BLaER1 (cell line): ENCODE measurements around the gene PIP5K1C.
A peak's percentile ranks its signal among the peaks of the same experiment; 100 is the strongest.

Experiments used
- H3K27ac ChIP-seq: shearing (Covaris generic); formaldehyde crosslinking; 2 replicates; pipeline ENCODE4 v1.8.1; 2022
- H3K27me3 ChIP-seq: shearing (Covaris generic); formaldehyde crosslinking; 2 replicates; pipeline ENCODE4 v1.8.1; 2022
- H3K36me3 ChIP-seq: shearing (Covaris generic); formaldehyde crosslinking; 2 replicates; pipeline ENCODE4 v1.8.1; 2022
- H3K4me1 ChIP-seq: shearing (Covaris generic); formaldehyde crosslinking; 2 replicates; pipeline ENCODE4 v1.8.1; 2022
- H3K4me2 ChIP-seq: shearing (Covaris generic); formaldehyde crosslinking; 2 replicates; pipeline ENCODE4 v1.8.1; 2022
- H3K4me3 ChIP-seq: shearing (Covaris generic); formaldehyde crosslinking; 2 replicates; pipeline ENCODE4 v1.8.1; 2022
- H3K9ac ChIP-seq: shearing (Covaris generic); formaldehyde crosslinking; 2 replicates; pipeline ENCODE4 v1.8.1; 2022
- H3K9me3 ChIP-seq: shearing (Covaris generic); formaldehyde crosslinking; 2 replicates; pipeline ENCODE4 v1.8.1; 2022
- H4K20me1 ChIP-seq: shearing (Covaris generic); formaldehyde crosslinking; 2 replicates; pipeline ENCODE4 v1.8.1; 2022
- Cebpa-rat ChIP-seq: shearing (Covaris generic); IDR thresholded peaks from 2 replicates; pipeline ENCODE4 v1.8.1; 2022

The PIP5K1C gene

DNA sequence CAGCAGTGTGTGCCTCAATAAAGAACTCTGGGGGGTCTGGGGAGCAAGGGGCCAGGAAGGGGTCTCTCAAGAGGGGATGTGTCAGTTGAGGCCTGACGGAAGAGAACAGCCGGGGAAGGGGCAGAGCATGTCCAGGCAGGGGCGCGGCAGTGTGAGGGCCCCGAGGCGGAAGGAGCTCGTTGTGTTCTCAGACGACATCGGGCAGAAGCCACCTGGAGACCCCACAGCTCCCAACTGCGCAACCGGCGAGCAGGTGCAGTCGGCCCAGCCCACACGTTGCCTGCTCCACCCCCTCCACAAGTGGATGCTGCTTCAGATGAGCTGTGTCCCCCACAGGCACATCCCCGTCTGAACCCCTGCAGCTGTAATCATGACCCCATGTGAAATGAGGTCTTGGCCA, 78.6 kb downstream of the PIP5K1C start:
- H3K36me3 ChIP-seq = peaks cover 53% of the 10 kb centered on the region

GRCh38 chr19:3620817-3621547, 79.3 kb downstream of the PIP5K1C start:
- no peak overlapping the region for H3K9ac ChIP-seq
- H4K20me1 ChIP-seq = peaks cover 79% of the 10 kb centered on the region
- H3K27ac ChIP-seq = no peak overlapping the region
- H3K9me3 ChIP-seq = no peaks in the 10 kb centered on the region
- peaks cover 55% of the 10 kb centered on the region for H3K4me1 ChIP-seq
- H3K27me3 ChIP-seq = no peaks in the 10 kb centered on the region
- no peak overlapping the region for H3K4me2 ChIP-seq
- H3K36me3 ChIP-seq = peaks cover 54% of the 10 kb centered on the region
- TF ChIP-seq Cebpa-rat = no peak
- H3K4me3 ChIP-seq = no peak overlapping the region

More for the DNA sequence above, 78.6 kb downstream of the PIP5K1C start:
- Histone ChIP-seq H3K4me1 (peaks cover 52% of the 10 kb centered on the region), H3K27me3 (no peaks in the 10 kb centered on the region), H3K9ac (no peak overlapping the region), H3K9me3 (no peaks in the 10 kb centered on the region), H4K20me1 (peaks cover 84% of the 10 kb centered on the region), H3K27ac (no peak overlapping the region), H3K4me2 (no peak overlapping the region), H3K4me3 (no peak overlapping the region)
- TF ChIP-seq Cebpa-rat = no peak

GRCh38 chr19:3620145-3620816, 80.0 kb downstream of the PIP5K1C start:
- Histone ChIP-seq H3K27ac (no peak overlapping the region), H4K20me1 (peaks cover 72% of the 10 kb centered on the region), H3K9ac (no peak overlapping the region), H3K4me2 (no peak overlapping the region), H3K4me3 (no peak overlapping the region), H3K4me1 (peaks cover 48% of the 10 kb centered on the region), H3K9me3 (no peaks in the 10 kb centered on the region), H3K36me3 (peaks cover 61% of the 10 kb centered on the region), H3K27me3 (no peaks in the 10 kb centered on the region)
- no peak for TF ChIP-seq Cebpa-rat

GRCh38 chr19:3619631-3620012, 80.6 kb downstream of the PIP5K1C start:
- H4K20me1 ChIP-seq = peaks cover 65% of the 10 kb centered on the region
- H3K4me3 ChIP-seq = no peak overlapping the region
- no peak overlapping the region for H3K9ac ChIP-seq
- H3K27me3 ChIP-seq = no peaks in the 10 kb centered on the region
- H3K4me1 ChIP-seq = peaks cover 41% of the 10 kb centered on the region
- no peaks in the 10 kb centered on the region for H3K9me3 ChIP-seq
- no peak overlapping the region for H3K27ac ChIP-seq
- TF ChIP-seq Cebpa-rat = no peak
- H3K36me3 ChIP-seq = peaks cover 67% of the 10 kb centered on the region
- H3K4me2 ChIP-seq = no peak overlapping the region

DNA sequence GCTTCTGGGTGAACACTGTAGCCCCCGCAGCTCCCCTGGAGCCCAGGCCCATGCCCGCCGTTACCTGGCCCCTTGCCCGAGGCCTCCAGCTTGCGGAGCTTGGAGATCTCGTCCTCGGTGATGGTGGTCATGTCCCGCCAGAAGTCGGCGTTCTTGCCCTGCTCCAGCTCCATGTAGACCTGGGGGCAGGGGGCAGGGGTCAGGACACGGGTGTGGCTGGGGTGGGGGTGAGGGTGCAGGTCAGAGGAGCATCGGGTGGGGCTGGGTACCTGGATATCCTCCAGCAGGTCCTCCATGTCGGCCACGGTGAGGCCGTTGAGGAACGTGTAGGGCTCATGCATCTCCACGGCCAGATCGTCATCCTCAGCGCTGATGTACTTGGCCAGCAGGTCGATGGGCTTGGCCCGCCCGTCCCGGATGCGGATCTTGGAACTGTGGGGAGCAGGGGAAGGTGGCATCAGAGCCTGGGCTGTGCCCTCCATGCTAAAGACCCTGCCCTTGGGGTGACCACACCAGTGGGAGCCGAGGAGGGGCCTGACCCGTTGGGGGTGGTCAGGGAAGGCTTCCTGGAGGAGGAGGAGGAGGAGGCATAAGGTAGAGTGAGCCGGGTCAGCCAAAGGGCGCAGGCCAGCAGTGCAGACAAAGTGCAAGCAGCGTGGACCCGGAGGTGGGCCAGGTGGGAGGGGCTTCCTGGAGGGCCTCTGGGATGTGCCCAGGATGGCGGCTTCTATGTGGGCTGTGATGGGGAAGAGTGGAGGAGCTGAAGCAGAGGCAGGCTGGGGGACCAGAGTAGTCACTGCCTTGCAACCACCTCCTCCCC, 81.2 kb downstream of the PIP5K1C start:
- Histone ChIP-seq H3K9me3 (no peaks in the 10 kb centered on the region), H3K36me3 (peaks cover 69% of the 10 kb centered on the region), H3K9ac (no peak overlapping the region; the same call in 1 of the 2 replicates), H3K4me1 (peaks cover 36% of the 10 kb centered on the region), H3K4me2 (peak overlapping the region; percentile 97), H3K4me3 (no peak overlapping the region), H3K27me3 (no peaks in the 10 kb centered on the region), H4K20me1 (peaks cover 59% of the 10 kb centered on the region), H3K27ac (no peak overlapping the region)
- no peak for TF ChIP-seq Cebpa-rat

GRCh38 chr19:3618144-3618810, 82.0 kb downstream of the PIP5K1C start:
- no peak for TF ChIP-seq Cebpa-rat
- Histone ChIP-seq H3K4me2 (peak overlapping the region; percentile 97), H3K27me3 (no peaks in the 10 kb centered on the region), H3K4me3 (peak overlapping the region; percentile 55), H3K9me3 (no peaks in the 10 kb centered on the region), H3K27ac (peak overlapping the region; percentile 20; the same call in 1 of the 2 replicates), H4K20me1 (peaks cover 52% of the 10 kb centered on the region), H3K4me1 (peaks cover 43% of the 10 kb centered on the region), H3K36me3 (peaks cover 69% of the 10 kb centered on the region), H3K9ac (peak overlapping the region; percentile 54; the same call in 1 of the 2 replicates)

DNA sequence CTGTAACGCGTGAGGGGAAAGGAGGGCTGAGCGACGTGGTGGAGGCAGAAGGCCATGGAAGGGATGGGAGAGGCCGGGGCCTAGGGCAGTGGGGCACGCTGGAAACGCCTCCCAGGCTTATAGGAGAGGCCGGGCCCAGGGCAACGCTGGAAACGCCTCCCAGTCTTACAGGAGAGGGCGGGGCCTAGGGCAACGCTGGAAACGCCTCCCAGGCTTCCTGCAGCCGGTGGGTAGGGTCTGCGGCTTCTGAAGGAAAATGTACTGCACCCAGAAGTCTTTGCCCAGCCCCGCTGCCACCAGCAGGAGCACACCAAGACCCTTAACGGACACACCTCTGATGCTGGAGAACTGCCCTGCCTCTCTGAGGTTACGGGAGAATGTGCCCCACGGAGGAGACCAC, 82.8 kb downstream of the PIP5K1C start:
- no peaks in the 10 kb centered on the region for H3K9me3 ChIP-seq
- H3K36me3 ChIP-seq = peaks cover 69% of the 10 kb centered on the region
- H3K27me3 ChIP-seq = no peaks in the 10 kb centered on the region
- peaks cover 46% of the 10 kb centered on the region for H4K20me1 ChIP-seq
- peak overlapping the region; percentile 97 for H3K4me2 ChIP-seq
- no peak for TF ChIP-seq Cebpa-rat
- peak overlapping the region; percentile 54 for H3K9ac ChIP-seq
- peak overlapping the region; percentile 55 for H3K4me3 ChIP-seq
- H3K27ac ChIP-seq = peak overlapping the region; percentile 20; the same call in 1 of the 2 replicates
- peaks cover 43% of the 10 kb centered on the region for H3K4me1 ChIP-seq

- Histone ChIP-seq H3K36me3 (peaks cover 69% of the 10 kb centered on the region), H3K27me3 (no peaks in the 10 kb centered on the region), H3K9ac (no peak overlapping the region), H3K27ac (no peak overlapping the region), H4K20me1 (peaks cover 39% of the 10 kb centered on the region), H3K4me3 (no peak overlapping the region), H3K4me1 (peaks cover 53% of the 10 kb centered on the region), H3K4me2 (no peak overlapping the region), H3K9me3 (no peaks in the 10 kb centered on the region)
- no peak for TF ChIP-seq Cebpa-rat
Observed at GRCh38 chr19:3615524-3616135, 84.6 kb downstream of the PIP5K1C start.
